Upper lobe of right lung (tissue), 1 donor: ENCODE results near the gene GPC2. TPM values are rescaled to one million over a fixed set of nuclear protein-coding genes. Genes with fewer than 3 reads are reported as not detected.
"Not testable (repeated sequence)": the region's sequence is repeated elsewhere in the genome, so short reads cannot be mapped to it uniquely, and the experiment has no call there.

Experiments used
- ATAC-seq: fragments of 200-7000 bp; cut with Tn5 transposase; one replicate; pipeline ENCODE4 v1.9.1; 2020; ENCODE audit warnings: mild to moderate bottlenecking, moderate library complexity
- DNase-seq: peaks from one replicate; pipeline ENCODE4 v3.0.0-alpha.2; 2020
- H3K27ac ChIP-seq: fragments of 200-600 bp; one replicate; pipeline ENCODE4 v1.8.0; 2022
- H3K27me3 ChIP-seq: fragments of 200-600 bp; one replicate; pipeline ENCODE4 v1.8.0; 2022; ENCODE audit warnings: mild to moderate bottlenecking
- H3K36me3 ChIP-seq: fragments of 200-600 bp; one replicate; pipeline ENCODE4 v1.8.0; 2022
- H3K4me1 ChIP-seq: fragments of 200-600 bp; one replicate; pipeline ENCODE4 v1.8.0; 2022
- H3K4me3 ChIP-seq: fragments of 200-600 bp; one replicate; pipeline ENCODE4 v1.8.0; 2022; ENCODE audit warnings: mild to moderate bottlenecking
- H3K9me3 ChIP-seq: fragments of 200-600 bp; one replicate; pipeline ENCODE4 v1.8.0; 2022
- CTCF ChIP-seq: fragments of 200-600 bp; IDR thresholded peaks from one replicate; pipeline ENCODE4 v1.8.0; 2022; ENCODE audit warnings: antibody characterized with exemption
- intact Hi-C: fragments of 100-400 bp; cut with DNase I; formaldehyde crosslinking; loops from one replicate; pipeline ENCODE4 v1.11.0; 2022
- total RNA-seq: library from RNA; stranded (reverse); fragmentation: NEBNext Ultra II Directional; extraction: Animal tissue kit (Norgen Biotek cat#: 25700); gene quantifications from one replicate; pipeline ENCODE4 v1.2.1, GENCODE V29; 2021
- donor health status: DM: no; HTN: yes; CAD: no; lungs with severe emphysema.

The GPC2 gene
- total RNA-seq, 1 donor from 2014 or later = 0.49 TPM

- no peaks in the 10 kb centered on the region for H3K9me3 ChIP-seq
- peak overlapping the region; percentile 34 for H3K4me3 ChIP-seq
- no peaks in the 10 kb centered on the region for H3K36me3 ChIP-seq
- TF ChIP-seq CTCF = no peak
- DNase-seq (no peak), ATAC-seq (no peak)
- no peaks in the 10 kb centered on the region for H3K27me3 ChIP-seq
- intact Hi-C loops = no loop called here
- no peaks in the 10 kb centered on the region for H3K4me1 ChIP-seq
- H3K27ac ChIP-seq = peak overlapping the region; percentile 55
Observed at GRCh38 chr7:100220586-100221230, 43.5 kb upstream of the GPC2 start.

- H3K9me3 ChIP-seq, H3K4me1 ChIP-seq, H3K36me3 ChIP-seq, H3K27me3 ChIP-seq, DNase-seq, ATAC-seq: not testable (repeated sequence)
- intact Hi-C loops = loop anchor here (10.0 kb wide), 1 partner anchor 85 kb away; no protein-coding TSS in a partner anchor
- peak within 1 kb of the TSS; percentile 55 for H3K27ac ChIP-seq
- H3K4me3 ChIP-seq = peak within 1 kb of the TSS; percentile 34
Observed at GRCh38 chr7:100219801-100220585, 42.8 kb upstream of the GPC2 start, which contains the start of gene PVRIG. TSS of gene PVRIG (plus strand) at chr7:100219949. CDS start at chr7:100219971, 22 bp downstream.

- intact Hi-C loops = loop anchor here (10.0 kb wide), 1 partner anchor 85 kb away; no protein-coding TSS in a partner anchor
- no peaks in the 10 kb centered on the region for H3K9me3 ChIP-seq
- ATAC-seq = no peak
- no peak for DNase-seq
- peak overlapping the region; percentile 24 for H3K27ac ChIP-seq
- H3K36me3 ChIP-seq = no peaks in the 10 kb centered on the region
- no peak for TF ChIP-seq CTCF
- no peaks in the 10 kb centered on the region for H3K4me1 ChIP-seq
- no peaks in the 10 kb centered on the region for H3K27me3 ChIP-seq
- H3K4me3 ChIP-seq = no peak overlapping the region
Observed at GRCh38 chr7:100219271-100219737, 42.1 kb upstream of the GPC2 start.

GRCh38 chr7:100217934-100218333 is 40.8 kb upstream of the GPC2 start:
- H3K27ac ChIP-seq, H3K36me3 ChIP-seq, H3K4me3 ChIP-seq, H3K27me3 ChIP-seq, H3K9me3 ChIP-seq, H3K4me1 ChIP-seq, ATAC-seq: not testable (repeated sequence)
- peak; percentile 60 for TF ChIP-seq CTCF
- intact Hi-C loops = loop anchor here (10.0 kb wide), 1 partner anchor 83 kb away; no protein-coding TSS in a partner anchor
- peak; percentile 90 for DNase-seq

GRCh38 chr7:100215895-100216294 is 38.7 kb upstream of the GPC2 start:
- Histone ChIP-seq H3K27ac (no peak overlapping the region), H3K27me3 (no peaks in the 10 kb centered on the region), H3K4me1 (no peaks in the 10 kb centered on the region), H3K36me3 (no peaks in the 10 kb centered on the region), H3K9me3 (no peaks in the 10 kb centered on the region), H3K4me3 (no peak overlapping the region)
- intact Hi-C loops = loop anchor here (10.0 kb wide), 1 partner anchor 81 kb away; no protein-coding TSS in a partner anchor
- no peak for TF ChIP-seq CTCF
- DNase-seq (peak; percentile 20), ATAC-seq (no peak)

- not testable (repeated sequence) for H3K4me1 ChIP-seq, H3K4me3 ChIP-seq, H3K27ac ChIP-seq, H3K27me3 ChIP-seq, H3K36me3 ChIP-seq, ATAC-seq, H3K9me3 ChIP-seq
- intact Hi-C loops = loop anchor here (10.0 kb wide), 1 partner anchor 80 kb away; no protein-coding TSS in a partner anchor
- peak; percentile 22 for DNase-seq
Observed at GRCh38 chr7:100214356-100214755, 37.2 kb upstream of the GPC2 start.
